GM12878 (cell line): Measurements from ENCODE around the gene FKBP9. TPM values are rescaled to one million over a fixed set of nuclear protein-coding genes. Genes with fewer than 3 reads are reported as not detected.

Experiments used
- ATAC-seq: fragments of 200-7000 bp; cut with Tn5 transposase; 3 replicates; pipeline ENCODE4 v1.9.1; 2020; ENCODE audit warnings: mild to moderate bottlenecking, moderate library complexity
- BruUV-seq: library from RNA; stranded (reverse); fragments of 400-500 nt; replicated peaks from 2 replicates; lab custom pipeline; 2021; lab: Mats Ljungman, UMichigan
- CTCF ChIA-PET: fragments of 300-600 bp; sonication (Branson Sonifier 250); formaldehyde crosslinking; extraction: SDS; loops from one replicate; lab custom pipeline; 2021; ENCODE audit warnings: inconsistent platforms; lab: Yijun Ruan, JAX
- POLR2A ChIA-PET: fragments of 350-600 bp; formaldehyde crosslinking; extraction: SDS; loops from one replicate; lab custom pipeline; 2021; ENCODE audit warnings: inconsistent platforms; lab: Charles Lee
- RAD21 ChIA-PET: fragments of 300-600 bp; sonication (Branson Sonifier 250); formaldehyde crosslinking; loops from one replicate; lab custom pipeline; 2023; ENCODE audit warnings: antibody characterized with exemption; ENCODE audit not compliant: unreplicated experiment; lab: Charles Lee
- SMC1A ChIA-PET: fragments of 300-600 bp; sonication (Branson Sonifier 250); formaldehyde crosslinking; loops from one replicate; lab custom pipeline; 2023; ENCODE audit not compliant: unreplicated experiment, uncharacterized antibody; lab: Charles Lee
- DNase-seq: peaks from one replicate; pipeline ENCODE4 v3.0.0-alpha.2; 2011; ENCODE audit warnings: low read depth, low spot score
- FAIRE-seq: peaks from 3 replicates; lab custom pipeline; 2011; peaks lifted over from hg19 to GRCh38; lab: Jason Lieb, UNC
- H2AFZ ChIP-seq: 2 replicates; pipeline ENCODE4 v1.6.0; 2011; ENCODE audit warnings: low read depth, low read length, control low read depth; ENCODE audit not compliant: control insufficient read depth
- H3K27ac ChIP-seq: 2 replicates; pipeline ENCODE4 v1.5.1; 2011; ENCODE audit warnings: control low read depth; ENCODE audit not compliant: control insufficient read depth, insufficient read depth
- H3K27me3 ChIP-seq, 2 experiments: replicated peaks in 1 of 2; 2 replicates each; pipeline versions ENCODE4 v1.6.0 to v1.6.1; 2011; ENCODE audit warnings: low read length in 1 of 2; ENCODE audit not compliant: control insufficient read depth in 2 of 2, insufficient read depth in 2 of 2
- H3K36me3 ChIP-seq, 2 experiments: 2 replicates each; pipeline ENCODE4 v1.5.1; 2011; ENCODE audit warnings: low read length in 1 of 2; ENCODE audit not compliant: control insufficient read depth in 2 of 2, insufficient read depth in 2 of 2
- H3K4me1 ChIP-seq: 2 replicates; pipeline ENCODE4 v1.6.1; 2011; ENCODE audit warnings: mild to moderate bottlenecking, low read length, moderate library complexity, mixed read lengths; ENCODE audit not compliant: control insufficient read depth, insufficient read depth
- H3K4me2 ChIP-seq: 2 replicates; pipeline ENCODE4 v1.6.0; 2011; ENCODE audit warnings: control low read depth; ENCODE audit not compliant: control insufficient read depth, insufficient read depth
- H3K4me3 ChIP-seq: fragments of 200-600 bp; sonication (generic); 2 replicates; pipeline ENCODE4 v1.5.1; 2016
- H3K79me2 ChIP-seq: 2 replicates; pipeline ENCODE4 v1.6.0; 2011; ENCODE audit warnings: low read length; ENCODE audit not compliant: control insufficient read depth, insufficient read depth
- H3K9ac ChIP-seq: 2 replicates; pipeline ENCODE4 v1.8.0; 2011; ENCODE audit warnings: low read length, control low read depth, mixed read lengths; ENCODE audit not compliant: control insufficient read depth, insufficient read depth
- H3K9me3 ChIP-seq: replicated peaks from 3 replicates; pipeline ENCODE4 v1.5.1; 2011; ENCODE audit warnings: mild to moderate bottlenecking, low read length; ENCODE audit not compliant: control insufficient read depth, insufficient read depth
- H4K20me1 ChIP-seq: 2 replicates; pipeline ENCODE4 v1.6.0; 2011; ENCODE audit not compliant: control insufficient read depth, insufficient read depth
- CREB1 ChIP-seq: IDR thresholded peaks from 2 replicates; pipeline ENCODE4 v1.6.1; 2012; ENCODE audit warnings: low read depth, mild to moderate bottlenecking, inconsistent platforms
- ESRRA ChIP-seq: IDR thresholded peaks from 2 replicates; pipeline ENCODE4 v1.6.1; 2012; ENCODE audit warnings: mild to moderate bottlenecking, low read length, improper control_type of control experiment
- MLLT1 ChIP-seq: fragments of 450-650 bp; IDR thresholded peaks from 2 replicates; pipeline ENCODE4 v1.6.1; 2016; ENCODE audit warnings: mild to moderate bottlenecking
- NR2F1 ChIP-seq: fragments of 450-650 bp; conservative IDR thresholded peaks from 2 replicates; pipeline ENCODE4 v1.6.1; 2017; ENCODE audit warnings: mild to moderate bottlenecking
- POLR2A ChIP-seq: IDR thresholded peaks from 2 replicates; pipeline ENCODE4 v1.6.1; 2011; ENCODE audit warnings: low read depth, mild to moderate bottlenecking, low read length
- REST ChIP-seq: IDR thresholded peaks from 2 replicates; pipeline ENCODE4 v1.6.1; 2012; ENCODE audit warnings: mild to moderate bottlenecking, low read depth, low read length
- RUNX3 ChIP-seq: IDR thresholded peaks from 2 replicates; pipeline ENCODE4 v1.6.1; 2012; ENCODE audit warnings: low read length, inconsistent platforms
- SMAD5 ChIP-seq: IDR thresholded peaks from 2 replicates; pipeline ENCODE4 v1.6.1; 2016; ENCODE audit warnings: antibody characterized with exemption, low read depth
- SMC3 ChIP-seq: IDR thresholded peaks from 2 replicates; pipeline ENCODE4 v1.6.1; 2011; ENCODE audit warnings: low read length, improper control_type of control experiment, borderline replicate concordance
- SUPT20H ChIP-seq: IDR thresholded peaks from 2 replicates; pipeline ENCODE4 v1.6.1; 2011; ENCODE audit warnings: low read depth, mild to moderate bottlenecking, low read length, moderate library complexity, borderline replicate concordance; ENCODE audit not compliant: control insufficient read depth
- SUZ12 ChIP-seq: fragments of 200-600 bp; sonication (generic); IDR thresholded peaks from one replicate; pipeline ENCODE4 v1.6.1; 2018; ENCODE audit warnings: antibody characterized with exemption, mild to moderate bottlenecking; ENCODE audit not compliant: unreplicated experiment
- YBX1 ChIP-seq: fragments of 450-650 bp; IDR thresholded peaks from 2 replicates; pipeline ENCODE4 v1.6.1; 2016; ENCODE audit warnings: antibody characterized with exemption
- ZBTB40 ChIP-seq: fragments of 450-650 bp; IDR thresholded peaks from 2 replicates; pipeline ENCODE4 v1.6.1; 2016; ENCODE audit warnings: mild to moderate bottlenecking, moderate library complexity, borderline replicate concordance
- WGBS: methylation state at CpG from one replicate; pipeline ENCODE4 v1.1.6; 2016; ENCODE audit warnings: low lambda C conversion rate; ENCODE audit not compliant: insufficient replicate concordance, insufficient coverage; ENCODE audit errors: missing lambda C conversion rate; 5-methylcytosine and 5-hydroxymethylcytosine counted together
- in situ Hi-C: fragments of 300-500 bp; cut with MboI; formaldehyde crosslinking; loops from 9 replicates; pipeline ENCODE4 v1.14.3; 2018; ENCODE audit warnings: mixed read lengths
- intact Hi-C: fragments of 100-400 bp; cut with micrococcal nuclease; formaldehyde crosslinking; loops from one replicate; pipeline ENCODE4 v1.14.2; 2022; ENCODE audit not compliant: unreplicated experiment
- polyA plus RNA-seq, 11 experiments: library from polyadenylated mRNA; depleted of rRNA in 4 of 11; unstranded in 6 of 11; stranded (reverse) in 5 of 11; fragments of >200 nt; fragmentation: Nextera tagmentation in 4 of 11; fragmentation: Illumina TruSeq in 1 of 11; extraction: Ambion mirVana in 4 of 11; extraction: Trizol in 1 of 11; gene quantifications; 1 replicate in 1 of 11; 2 replicates in 10 of 11; pipeline versions ENCODE4 v1.2.1 to v1.2.3, GENCODE V29; 2011 to 2016; ENCODE audit warnings: inconsistent platforms in 2 of 11, missing spikeins in 2 of 11, low read depth in 1 of 11
- total RNA-seq, 4 experiments: library from RNA; depleted of rRNA in 3 of 4; stranded (reverse); fragments of >200 nt in 3 of 4; fragmentation: Illumina TruSeq in 1 of 4; extraction: Trizol in 1 of 4; gene quantifications; 2 replicates each; pipeline versions ENCODE4 v1.2.1 to v1.2.3, GENCODE V29; 2013 to 2021

The FKBP9 gene
- total and polyA plus RNA-seq, 10 of the 15 experiments (the other 5 are each of a cell fraction or from before 2014, with no cell fraction given): 0.04 to 6.6 (median 2.6) TPM

GRCh38 chr7:33009734-33010133 lies 52.5 kb downstream of the FKBP9 start:
- no peak for FAIRE-seq
- SMC1A ChIA-PET: no interaction called here

More at GRCh38 chr7:33009734-33010133, 52.5 kb downstream of the FKBP9 start:
- RAD21 ChIA-PET: no interaction called here
- TSS peak; percentile 21 for BruUV-seq
- no peaks in the 10 kb centered on the region for H3K4me1 ChIP-seq
- CTCF ChIA-PET: no interaction called here
- POLR2A ChIA-PET: no interaction called here
- no peaks in the 10 kb centered on the region for H4K20me1 ChIP-seq
- no peak overlapping the region for H3K27ac ChIP-seq
- no peaks in the 10 kb centered on the region for H3K27me3 ChIP-seq
- in situ Hi-C loops: no loop called here
- no peaks in the 10 kb centered on the region for H3K9me3 ChIP-seq
- TF ChIP-seq YBX1: no peak
- no peak for TF ChIP-seq REST
- TF ChIP-seq RUNX3: no peak
- TF ChIP-seq SUPT20H: no peak
- no peak for TF ChIP-seq MLLT1
- TF ChIP-seq ESRRA: no peak
- TF ChIP-seq SMAD5: no peak
- TF ChIP-seq NR2F1: no peak
- no peak for TF ChIP-seq ZBTB40
- no peak for TF ChIP-seq POLR2A
- no peak for TF ChIP-seq CREB1
- no peak for TF ChIP-seq SMC3
- no peak for TF ChIP-seq SUZ12
- no peak overlapping the region for H3K9ac ChIP-seq
- intact Hi-C loops: no loop called here
- H3K79me2 ChIP-seq: no peaks in the 10 kb centered on the region
- no peak overlapping the region for H2AFZ ChIP-seq
- DNase-seq (no peak), ATAC-seq (no peak)
- no peak overlapping the region for H3K4me2 ChIP-seq
- H3K4me3 ChIP-seq: no peak overlapping the region
- WGBS: 100% methylated on average over 2 of the region's 2 CpGs
- peaks cover 2 to 19% of the 10 kb centered on the region in 2 experiments for H3K36me3 ChIP-seq
